PC-9 (cell line): ENCODE results near the gene NELFCD. TPM values are rescaled to one million over a fixed set of nuclear protein-coding genes. Genes with fewer than 3 reads are reported as not detected.

Experiments used
- BruUV-seq: library from RNA; stranded (reverse); fragments of 400-500 nt; replicated peaks from 2 replicates; lab custom pipeline; 2021; lab: Mats Ljungman, UMichigan
- CTCF ChIA-PET: fragments of 300-600 bp; sonication (Branson Sonifier 250); formaldehyde crosslinking; loops from one replicate; lab custom pipeline; 2022; ENCODE audit warnings: antibody characterized with exemption; lab: Charles Lee
- POLR2A ChIA-PET: fragments of 300-600 bp; sonication (Branson Sonifier 250); formaldehyde crosslinking; loops from one replicate; lab custom pipeline; 2022; ENCODE audit warnings: antibody characterized with exemption; ENCODE audit not compliant: unreplicated experiment; lab: Charles Lee
- DNase-seq, 2 experiments: peaks; one replicate each; pipeline versions ENCODE4 v3.0.0 to v3.0.0-alpha.2; 2015 to 2022; ENCODE audit warnings: mixed read lengths in 1 of 2
- H2AFZ ChIP-seq: fragments of 200-600 bp; sonication (generic); 2 replicates; pipeline ENCODE4 v1.8.1; 2017; ENCODE audit warnings: antibody characterized with exemption
- H3F3A ChIP-seq: fragments of 200-600 bp; sonication (generic); 2 replicates; pipeline ENCODE4 v1.8.1; 2017; ENCODE audit warnings: antibody characterized with exemption, mild to moderate bottlenecking, low read depth; ENCODE audit not compliant: insufficient read depth
- H3K27ac ChIP-seq: fragments of 200-600 bp; sonication (generic); 2 replicates; pipeline ENCODE4 v1.6.1; 2016; ENCODE audit warnings: mixed run types
- H3K27me3 ChIP-seq: fragments of 200-600 bp; sonication (generic); 2 replicates; pipeline ENCODE4 v1.6.1; 2016; ENCODE audit warnings: low read depth, mixed run types; ENCODE audit not compliant: insufficient read depth
- H3K36me3 ChIP-seq: fragments of 200-600 bp; sonication (generic); 2 replicates; pipeline ENCODE4 v1.6.1; 2016; ENCODE audit warnings: low read depth, mixed run types
- H3K4me1 ChIP-seq: fragments of 200-600 bp; sonication (generic); replicated peaks from 2 replicates; pipeline ENCODE4 v1.6.1; 2016; ENCODE audit warnings: mixed run types; ENCODE audit not compliant: insufficient read depth
- H3K4me2 ChIP-seq: fragments of 200-600 bp; sonication (generic); 2 replicates; pipeline ENCODE4 v1.6.1; 2017; ENCODE audit warnings: mixed run types
- H3K4me3 ChIP-seq: fragments of 200-600 bp; sonication (generic); 2 replicates; pipeline ENCODE4 v1.6.1; 2016; ENCODE audit warnings: mixed run types
- H3K79me2 ChIP-seq: fragments of 200-600 bp; sonication (generic); 2 replicates; pipeline ENCODE4 v1.6.1; 2017; ENCODE audit warnings: low read depth, mixed run types
- H3K9me2 ChIP-seq: fragments of 200-600 bp; sonication (generic); 2 replicates; pipeline ENCODE4 v1.8.1; 2017; ENCODE audit warnings: mild to moderate bottlenecking; ENCODE audit not compliant: insufficient read depth
- H3K9me3 ChIP-seq: fragments of 200-600 bp; sonication (generic); 2 replicates; pipeline ENCODE4 v1.8.1; 2016; ENCODE audit warnings: low read depth; ENCODE audit not compliant: insufficient read depth
- H4K20me1 ChIP-seq: fragments of 200-600 bp; sonication (generic); 2 replicates; pipeline ENCODE4 v1.8.1; 2017; ENCODE audit not compliant: insufficient read depth
- CTCF ChIP-seq: fragments of 200-600 bp; sonication (generic); conservative IDR thresholded peaks from 2 replicates; pipeline ENCODE4 v1.6.1; 2017; ENCODE audit warnings: mixed run types, antibody characterized with exemption, mild to moderate bottlenecking, moderate library complexity
- EZH2 ChIP-seq: fragments of 200-600 bp; sonication (generic); IDR thresholded peaks from 2 replicates; pipeline ENCODE4 v1.8.0; 2017; ENCODE audit warnings: antibody characterized with exemption, low read depth
- intact Hi-C: fragments of 100-400 bp; cut with micrococcal nuclease; formaldehyde crosslinking; loops from one replicate; pipeline ENCODE4 v1.10.0; 2022; ENCODE audit not compliant: unreplicated experiment
- total RNA-seq: library from RNA; stranded (reverse); gene quantifications from 2 replicates; pipeline ENCODE4 v1.2.3, GENCODE V29; 2021

NELFCD gene
- total RNA-seq, 1 experiment from 2014 or later, result 130 TPM

- H4K20me1 ChIP-seq, result peaks cover 10% of the 10 kb centered on the region; the same call in 1 of the 2 replicates
- BruUV-seq, result no TSS peak
- TF ChIP-seq EZH2 (no peak), CTCF (no peak)
- no peak overlapping the region for H3K4me2 ChIP-seq
- peaks cover 31% of the 10 kb centered on the region for H3K36me3 ChIP-seq
- no peak overlapping the region for H2AFZ ChIP-seq
- H3K4me3 ChIP-seq, result no peak overlapping the region
- ChIA-PET CTCF (no interaction called here), POLR2A (interaction anchor here (0.6 kb wide), 1 partner anchor 13 kb away, joined by 3 read pairs; no protein-coding TSS in a partner anchor)
- no peaks in the 10 kb centered on the region for H3K9me2 ChIP-seq
- peaks cover 40% of the 10 kb centered on the region for H3F3A ChIP-seq
- H3K4me1 ChIP-seq, result no peaks in the 10 kb centered on the region
- H3K9me3 ChIP-seq, result no peaks in the 10 kb centered on the region
- no peak for DNase-seq
- H3K79me2 ChIP-seq, result no peaks in the 10 kb centered on the region
- intact Hi-C loops, result no loop called here
- no peaks in the 10 kb centered on the region for H3K27me3 ChIP-seq
- no peak overlapping the region for H3K27ac ChIP-seq
Measured at GRCh38 chr20:58998656-58999055, 17.6 kb downstream of the NELFCD start.

- no peaks in the 10 kb centered on the region for H3K27me3 ChIP-seq
- peaks cover 24% of the 10 kb centered on the region for H3K36me3 ChIP-seq
- intact Hi-C loops, result no loop called here
- POLR2A ChIA-PET, result no interaction called here
- BruUV-seq, result no TSS peak
- 0 out of 2 replicates have a peak, but pooled peaks cover under 1% of the 10 kb centered on the region for H3K4me1 ChIP-seq
- H3K9me3 ChIP-seq, result no peaks in the 10 kb centered on the region
- H3K4me2 ChIP-seq, result no peak overlapping the region
- peaks cover 4% of the 10 kb centered on the region; the same call in 1 of the 2 replicates for H3K79me2 ChIP-seq
- no peaks in the 10 kb centered on the region for H3K9me2 ChIP-seq
- H3K27ac ChIP-seq, result no peak overlapping the region
- H3K4me3 ChIP-seq, result no peak overlapping the region
- TF ChIP-seq EZH2 (no peak), CTCF (no peak)
- H3F3A ChIP-seq, result peaks cover 25% of the 10 kb centered on the region
- DNase-seq, result no peak
- peaks cover 10% of the 10 kb centered on the region for H4K20me1 ChIP-seq
- no peak overlapping the region for H2AFZ ChIP-seq
- CTCF ChIA-PET, result no interaction called here
Measured at GRCh38 chr20:59000326-59000725, 19.3 kb downstream of the NELFCD start.

- CTCF ChIA-PET, result no interaction called here
- BruUV-seq, result no TSS peak
- Histone ChIP-seq H3K4me1 (peaks cover 8% of the 10 kb centered on the region), H2AFZ (no peak overlapping the region), H3F3A (peaks cover 18% of the 10 kb centered on the region), H3K79me2 (peaks cover 11% of the 10 kb centered on the region), H3K9me2 (no peaks in the 10 kb centered on the region), H3K27me3 (no peaks in the 10 kb centered on the region), H3K4me3 (no peak overlapping the region), H3K9me3 (no peaks in the 10 kb centered on the region), H3K36me3 (peaks cover 16% of the 10 kb centered on the region), H3K4me2 (no peak overlapping the region), H4K20me1 (peaks cover 10% of the 10 kb centered on the region; the same call in 1 of the 2 replicates), H3K27ac (no peak overlapping the region)
- TF ChIP-seq CTCF (no peak), EZH2 (no peak)
- DNase-seq, result no peak
- POLR2A ChIA-PET, result no interaction called here
- intact Hi-C loops, result no loop called here
Measured at GRCh38 chr20:59001068-59001448, 20.0 kb downstream of the NELFCD start.
